Gastrocnemius medialis (tissue), 4 donors: Measurements from ENCODE around the gene CFAP298. TPM values are rescaled to one million over a fixed set of nuclear protein-coding genes. Genes with fewer than 3 reads are reported as not detected.
"Not testable (repeated sequence)": the region's sequence is repeated elsewhere in the genome, so short reads cannot be mapped to it uniquely, and the experiment has no call there.

Experiments used
- ATAC-seq, 2 donors: fragments of 150-250 bp; one replicate each; pipeline ENCODE4 v1.9.1; 2016
- DNase-seq, 2 donors: peaks; one replicate each; pipeline ENCODE4 v3.0.0-alpha.2; 2019
- H3K27ac ChIP-seq, 4 donors: fragments of 200-600 bp; sonication (generic); 1 replicate in 1 of 4; 2 replicates in 3 of 4; pipeline ENCODE4 v1.5.1; 2016 to 2018; ENCODE audit warnings: mild to moderate bottlenecking in 2 of 4, moderate library complexity in 1 of 4
- H3K27me3 ChIP-seq, 3 donors: fragments of 200-600 bp; sonication (generic) in 2 of 3; 1 replicate in 1 of 3; 2 replicates in 2 of 3; pipeline versions ENCODE4 v1.5.1 to v1.6.0; 2016 to 2019; ENCODE audit warnings: mild to moderate bottlenecking in 1 of 3, moderate library complexity in 1 of 3
- H3K36me3 ChIP-seq, 2 donors: fragments of 200-600 bp; sonication (generic) in 1 of 2; one replicate each; pipeline ENCODE4 v1.5.1; 2017 to 2018
- H3K4me1 ChIP-seq, 2 donors: fragments of 200-600 bp; sonication (generic) in 1 of 2; one replicate each; pipeline ENCODE4 v1.5.1; 2016 to 2017; ENCODE audit warnings: mild to moderate bottlenecking in 2 of 2
- H3K4me3 ChIP-seq, 4 donors: fragments of 200-600 bp; sonication (generic) in 3 of 4; 1 replicate in 1 of 4; 2 replicates in 3 of 4; pipeline ENCODE4 v1.5.1; 2016 to 2019; ENCODE audit warnings: mild to moderate bottlenecking in 2 of 4
- H3K9me3 ChIP-seq, 3 donors: fragments of 200-600 bp; sonication (generic) in 2 of 3; 1 replicate in 1 of 3; 2 replicates in 2 of 3; pipeline ENCODE4 v1.5.1; 2016 to 2019
- POLR2A ChIP-seq, 2 donors: fragments of 450-650 bp; IDR thresholded peaks; one replicate each; pipeline ENCODE4 v1.6.1; 2017; ENCODE audit warnings: antibody characterized with exemption in 2 of 2, mild to moderate bottlenecking in 2 of 2, moderate library complexity in 2 of 2
- in situ Hi-C, 4 donors: fragments of 200-750 bp; cut with MboI; loops; one replicate each; pipeline versions ENCODE4 v1.15.0 to v1.8.0; 2017; ENCODE audit warnings: low sequenced_read_pairs in 4 of 4
- intact Hi-C: fragments of 100-400 bp; cut with DNase I; formaldehyde crosslinking; loops from one replicate; pipeline ENCODE4 v1.15.1; 2023; ENCODE audit warnings: low total_unique reads
- total RNA-seq, 4 donors: library from RNA; depleted of rRNA; stranded (reverse); fragments of >200 nt; gene quantifications; one replicate each; pipeline versions ENCODE4 v1.1.0 to v1.2.3, GENCODE V29; 2016
- TF ChIP-seq, protein P1 (sequence below), 5 experiments: fragments of 450-650 bp in 3 of 5; fragments of 200-600 bp in 2 of 5; sonication (generic) in 2 of 5; IDR thresholded peaks in 4 of 5; conservative IDR thresholded peaks in 1 of 5; 1 replicate in 4 of 5; 2 replicates in 1 of 5; pipeline ENCODE4 v1.5.1; 2016 to 2019; ENCODE audit warnings: antibody characterized with exemption in 5 of 5, mild to moderate bottlenecking in 3 of 5, moderate library complexity in 3 of 5

CFAP298 gene
- total RNA-seq, 4 donors from 2014 or later: 21.4 to 45.6 (median 38.2) TPM

DNA sequence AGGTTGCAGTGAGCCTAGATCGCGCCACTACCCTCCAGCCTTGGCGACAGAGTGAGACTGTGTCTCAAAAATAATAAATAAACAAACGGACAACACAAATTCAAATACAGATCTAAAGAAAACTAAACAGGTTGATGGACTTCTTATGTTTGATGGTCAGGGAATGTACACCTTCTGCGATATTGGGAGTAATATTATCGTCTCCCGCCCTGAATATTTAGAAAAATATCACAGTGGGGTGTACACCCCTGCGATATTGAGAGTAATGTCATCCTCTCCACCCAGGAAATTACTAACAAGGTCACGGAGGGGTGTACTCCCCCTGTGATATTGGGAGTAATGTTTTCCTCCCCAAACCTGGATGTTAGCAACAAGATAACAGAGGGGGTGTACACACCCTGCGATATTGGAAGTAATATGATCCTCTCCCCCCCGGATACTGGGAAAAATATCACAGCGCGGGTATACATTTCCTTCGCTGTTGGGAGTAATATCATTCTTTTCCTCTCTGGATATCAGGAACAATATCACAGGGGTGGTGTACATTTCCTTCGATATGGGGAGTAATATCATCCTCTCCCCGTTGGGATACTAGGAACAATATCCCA is 1.4 kb upstream of the CFAP298 start:
- H3K9me3 ChIP-seq: no peaks in the 10 kb centered on the region
- TF ChIP-seq, protein P1, sequence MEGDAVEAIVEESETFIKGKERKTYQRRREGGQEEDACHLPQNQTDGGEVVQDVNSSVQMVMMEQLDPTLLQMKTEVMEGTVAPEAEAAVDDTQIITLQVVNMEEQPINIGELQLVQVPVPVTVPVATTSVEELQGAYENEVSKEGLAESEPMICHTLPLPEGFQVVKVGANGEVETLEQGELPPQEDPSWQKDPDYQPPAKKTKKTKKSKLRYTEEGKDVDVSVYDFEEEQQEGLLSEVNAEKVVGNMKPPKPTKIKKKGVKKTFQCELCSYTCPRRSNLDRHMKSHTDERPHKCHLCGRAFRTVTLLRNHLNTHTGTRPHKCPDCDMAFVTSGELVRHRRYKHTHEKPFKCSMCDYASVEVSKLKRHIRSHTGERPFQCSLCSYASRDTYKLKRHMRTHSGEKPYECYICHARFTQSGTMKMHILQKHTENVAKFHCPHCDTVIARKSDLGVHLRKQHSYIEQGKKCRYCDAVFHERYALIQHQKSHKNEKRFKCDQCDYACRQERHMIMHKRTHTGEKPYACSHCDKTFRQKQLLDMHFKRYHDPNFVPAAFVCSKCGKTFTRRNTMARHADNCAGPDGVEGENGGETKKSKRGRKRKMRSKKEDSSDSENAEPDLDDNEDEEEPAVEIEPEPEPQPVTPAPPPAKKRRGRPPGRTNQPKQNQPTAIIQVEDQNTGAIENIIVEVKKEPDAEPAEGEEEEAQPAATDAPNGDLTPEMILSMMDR (IDR thresholded peaks at IDR 0.05 in 4 of 5, conservative IDR thresholded peaks at IDR 0.05 in 1 of 5): no peak
- no peak for TF ChIP-seq POLR2A (IDR thresholded peaks at IDR 0.05)
- H3K27ac ChIP-seq: peak overlapping the region; percentile 81 to 93 (median 88)
- H3K36me3 ChIP-seq: peaks cover 0 to 16% of the 10 kb centered on the region in 2 donors
- in situ Hi-C loops (no loop called here), intact Hi-C loops (loop anchor here (2.0 to 5.0 kb wide), 4 partner anchors 113 to 221 kb away; partner anchors contain the start of genes EVA1C, PAXBP1 and URB1)
- DNase-seq: no peak
- peak overlapping the region; percentile 70 to 100 (median 90) for H3K4me3 ChIP-seq
- ATAC-seq: no peak
- peaks cover 6 to 15% of the 10 kb centered on the region in 2 donors for H3K4me1 ChIP-seq
- no peaks in the 10 kb centered on the region for H3K27me3 ChIP-seq

DNA sequence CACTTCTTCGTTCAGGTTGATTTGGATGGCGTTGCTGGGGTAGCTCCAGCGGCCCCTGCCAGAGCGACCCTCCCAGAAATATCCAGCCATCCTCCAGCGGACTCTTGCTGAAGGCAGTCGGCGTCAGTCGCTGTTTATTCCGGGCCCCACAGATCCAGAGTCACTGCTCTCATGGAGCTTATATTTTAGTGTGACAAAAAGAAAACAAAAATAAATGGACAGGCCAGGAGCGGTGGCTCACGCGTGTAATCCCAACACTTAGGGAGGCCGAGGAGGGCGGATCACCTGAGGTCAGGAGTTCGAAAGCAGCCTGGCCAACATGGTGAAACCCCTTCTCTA is 791 bp upstream of the CFAP298 start:
- in situ Hi-C loops: no loop called here
- no peak for DNase-seq
- H3K9me3 ChIP-seq: no peaks in the 10 kb centered on the region
- intact Hi-C loops: loop anchor here (2.0 to 5.0 kb wide), 4 partner anchors 114 to 220 kb away; partner anchors contain the start of genes EVA1C, PAXBP1 and URB1
- peak; percentile 34 to 35 for ATAC-seq
- peaks cover 0 to 17% of the 10 kb centered on the region in 2 donors for H3K36me3 ChIP-seq
- H3K27me3 ChIP-seq: no peaks in the 10 kb centered on the region
- H3K27ac ChIP-seq: peak overlapping the region; percentile 81 to 93 (median 88)
- peak overlapping the region; percentile 70 to 100 (median 90) for H3K4me3 ChIP-seq
- no peak for TF ChIP-seq POLR2A (IDR thresholded peaks at IDR 0.05)
- TF ChIP-seq, protein P1 (IDR thresholded peaks at IDR 0.05 in 4 of 5, conservative IDR thresholded peaks at IDR 0.05 in 1 of 5): no peak
- peaks cover 6 to 15% of the 10 kb centered on the region in 2 donors for H3K4me1 ChIP-seq

- intact Hi-C loops: loop anchor here (5.0 kb wide), 1 partner anchor 199 kb away; the partner anchor contains the start of gene EVA1C
- Histone ChIP-seq H3K4me1 (peaks cover 6 to 15% of the 10 kb centered on the region in 2 donors), H3K4me3 (peak overlapping the region; percentile 70 to 100 (median 90)), H3K36me3 (peaks cover 0 to 32% of the 10 kb centered on the region in 2 donors), H3K27me3 (no peaks in the 10 kb centered on the region), H3K27ac (peak overlapping the region; percentile 81 to 93 (median 88)), H3K9me3 (no peaks in the 10 kb centered on the region)
- DNase-seq: no peak
- TF ChIP-seq, protein P1 (IDR thresholded peaks at IDR 0.05 in 4 of 5, conservative IDR thresholded peaks at IDR 0.05 in 1 of 5): no peak
- no peak for TF ChIP-seq POLR2A (IDR thresholded peaks at IDR 0.05)
- in situ Hi-C loops: no loop called here
- peak in 1 of 2 donors; percentile 2 for ATAC-seq
Measured at GRCh38 chr21:32611471-32611997, 643 bp downstream of the CFAP298 start.

GRCh38 chr21:32610940-32611339 is 1.2 kb downstream of the CFAP298 start:
- H3K27ac ChIP-seq: peak overlapping the region in 1 of 4 donors; percentile 83

DNA sequence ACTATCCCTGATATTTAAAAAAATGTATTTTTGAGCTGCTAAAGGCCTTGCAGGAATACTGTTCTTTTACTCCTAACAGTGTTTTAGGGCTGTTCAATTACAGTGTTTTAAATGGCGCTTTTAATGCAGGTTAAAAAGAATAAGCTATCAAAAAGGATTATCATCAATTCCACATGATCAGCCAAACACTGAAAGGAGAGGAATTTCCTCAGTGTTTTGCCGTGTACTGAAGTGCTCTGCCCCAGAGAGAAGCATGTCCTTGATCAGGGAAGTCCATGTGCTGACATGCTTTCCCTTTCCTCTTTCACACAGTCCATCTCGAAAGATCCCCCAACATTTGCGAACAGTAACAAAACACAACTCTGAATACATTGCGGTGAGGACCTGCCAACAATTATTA is 3.3 kb downstream of the CFAP298 start:
- intact Hi-C loops: no loop called here
- TF ChIP-seq POLR2A (IDR thresholded peaks at IDR 0.05): no peak
- TF ChIP-seq, protein P1 (IDR thresholded peaks at IDR 0.05 in 4 of 5, conservative IDR thresholded peaks at IDR 0.05 in 1 of 5): no peak
- no peak for ATAC-seq

More at GRCh38 chr21:32610940-32611339, 1.2 kb downstream of the CFAP298 start:
- ATAC-seq, H3K9me3 ChIP-seq, in situ Hi-C loops, DNase-seq, H3K27me3 ChIP-seq: not testable (repeated sequence)
- Histone ChIP-seq H3K4me1 (peaks cover 6 to 15% of the 10 kb centered on the region in 2 donors), H3K36me3 (peaks cover 0 to 38% of the 10 kb centered on the region in 2 donors), H3K4me3 (peak overlapping the region; percentile 70 to 100 (median 90))
- intact Hi-C loops: loop anchor here (5.0 kb wide), 1 partner anchor 199 kb away; the partner anchor contains the start of gene EVA1C

More for the DNA sequence above, 3.3 kb downstream of the CFAP298 start:
- Histone ChIP-seq H3K4me3 (no peak overlapping the region), H3K9me3 (no peaks in the 10 kb centered on the region), H3K27me3 (no peaks in the 10 kb centered on the region), H3K4me1 (peaks cover 6 to 15% of the 10 kb centered on the region in 2 donors), H3K27ac (no peak overlapping the region), H3K36me3 (peaks cover 0 to 59% of the 10 kb centered on the region in 2 donors)
- DNase-seq: no peak
- in situ Hi-C loops: no loop called here
